ENCODE data around the gene PDE4A.
"Not testable (repeated sequence)": the region's sequence is repeated elsewhere in the genome, so short reads cannot be mapped to it uniquely, and the experiment has no call there.

The PDE4A gene

DNA sequence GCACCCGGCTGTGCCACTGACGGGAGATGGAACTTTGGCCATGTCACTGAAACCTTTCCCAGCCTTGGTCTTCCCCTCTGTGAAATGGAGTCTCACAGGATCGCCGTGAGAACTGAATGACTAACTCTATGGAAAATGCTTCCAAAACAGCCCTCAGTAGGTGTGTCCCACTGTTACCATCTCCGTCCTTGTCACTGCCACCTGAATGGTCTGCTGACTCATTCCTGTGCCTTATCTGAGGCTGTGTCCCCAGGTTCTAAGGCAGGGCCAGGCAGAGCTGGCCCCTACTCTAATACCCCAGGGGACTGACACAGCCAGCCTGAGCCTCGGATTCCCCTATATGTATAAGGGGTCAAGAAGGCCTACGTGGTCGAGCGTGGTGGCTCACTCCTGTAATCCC lies 21.5 kb upstream of the PDE4A start:
- Histone ChIP-seq H3K36me3 (ENCODE audit: insufficient read depth, low read length) (peaks cover 35% of the 10 kb centered on the region), H3K9me2 (ENCODE audit: low read depth, low read length) (no peaks in the 10 kb centered on the region), H3K9ac (ENCODE audit: low read length) (peak overlapping the region; percentile 14; the same call in 1 of the 2 replicates), H3K27me3 (ENCODE audit: insufficient read depth, low read length) (no peaks in the 10 kb centered on the region), H3K9me3 (ENCODE audit: low read length) (no peaks in the 10 kb centered on the region), H4K20me1 (ENCODE audit: insufficient read depth, low read length) (no peaks in the 10 kb centered on the region), H3K4me1 (ENCODE audit: insufficient read depth, low read length, severe bottlenecking) (peaks cover 47% of the 10 kb centered on the region), H3K4me3 (ENCODE audit: low read depth, low read length, poor library complexity, severe bottlenecking) (no peak overlapping the region), H3K27ac (ENCODE audit: low read depth, low read length, poor library complexity, severe bottlenecking) (peak overlapping the region; percentile 69), H2AFZ (ENCODE audit: low read length) (no peak overlapping the region), H3F3A (ENCODE audit: insufficient read depth, low read length) (no peaks in the 10 kb centered on the region), H3K79me2 (ENCODE audit: insufficient read depth, low read length) (peaks cover 15% of the 10 kb centered on the region), H3K4me2 (ENCODE audit: low read length) (peak overlapping the region; percentile 18; the same call in 1 of the 2 replicates)
- TF ChIP-seq EZH2 (IDR thresholded peaks at IDR 0.05; ENCODE audit: borderline replicate concordance, low read length), result no peak
- TF ChIP-seq, protein P1, sequence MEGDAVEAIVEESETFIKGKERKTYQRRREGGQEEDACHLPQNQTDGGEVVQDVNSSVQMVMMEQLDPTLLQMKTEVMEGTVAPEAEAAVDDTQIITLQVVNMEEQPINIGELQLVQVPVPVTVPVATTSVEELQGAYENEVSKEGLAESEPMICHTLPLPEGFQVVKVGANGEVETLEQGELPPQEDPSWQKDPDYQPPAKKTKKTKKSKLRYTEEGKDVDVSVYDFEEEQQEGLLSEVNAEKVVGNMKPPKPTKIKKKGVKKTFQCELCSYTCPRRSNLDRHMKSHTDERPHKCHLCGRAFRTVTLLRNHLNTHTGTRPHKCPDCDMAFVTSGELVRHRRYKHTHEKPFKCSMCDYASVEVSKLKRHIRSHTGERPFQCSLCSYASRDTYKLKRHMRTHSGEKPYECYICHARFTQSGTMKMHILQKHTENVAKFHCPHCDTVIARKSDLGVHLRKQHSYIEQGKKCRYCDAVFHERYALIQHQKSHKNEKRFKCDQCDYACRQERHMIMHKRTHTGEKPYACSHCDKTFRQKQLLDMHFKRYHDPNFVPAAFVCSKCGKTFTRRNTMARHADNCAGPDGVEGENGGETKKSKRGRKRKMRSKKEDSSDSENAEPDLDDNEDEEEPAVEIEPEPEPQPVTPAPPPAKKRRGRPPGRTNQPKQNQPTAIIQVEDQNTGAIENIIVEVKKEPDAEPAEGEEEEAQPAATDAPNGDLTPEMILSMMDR (IDR thresholded peaks at IDR 0.05; ENCODE audit: low read length), result no peak

DNA sequence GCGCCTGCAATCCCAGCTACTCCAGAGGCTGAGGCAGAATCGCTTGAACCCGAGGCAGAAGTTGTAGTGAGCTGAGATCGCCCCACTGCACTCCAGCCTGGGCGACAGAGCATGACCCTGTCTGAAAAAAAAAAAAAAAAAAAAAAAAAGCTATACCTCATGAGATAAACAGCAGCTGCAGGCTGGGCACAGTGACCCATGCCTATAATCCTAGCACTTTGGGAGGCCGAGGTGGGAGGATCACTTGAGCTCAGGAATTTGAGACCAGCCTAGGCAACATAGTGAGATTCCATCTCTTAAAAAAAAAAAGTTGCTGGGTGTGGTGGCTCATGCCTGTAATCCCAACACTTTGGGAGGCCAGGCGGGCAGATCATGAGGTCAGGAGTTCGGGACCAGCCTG lies 21.0 kb upstream of the PDE4A start:
- H3K4me3 ChIP-seq (ENCODE audit: low read depth, low read length, poor library complexity, severe bottlenecking); H3K27me3 ChIP-seq (ENCODE audit: insufficient read depth, low read length); H3K9me3 ChIP-seq (ENCODE audit: low read length); H3K9me2 ChIP-seq (ENCODE audit: low read depth, low read length); H4K20me1 ChIP-seq (ENCODE audit: insufficient read depth, low read length); H3F3A ChIP-seq (ENCODE audit: insufficient read depth, low read length); H2AFZ ChIP-seq (ENCODE audit: low read length): not testable (repeated sequence)
- Histone ChIP-seq H3K27ac (ENCODE audit: low read depth, low read length, poor library complexity, severe bottlenecking) (peak overlapping the region; percentile 69), H3K79me2 (ENCODE audit: insufficient read depth, low read length) (peaks cover 15% of the 10 kb centered on the region), H3K4me1 (ENCODE audit: insufficient read depth, low read length, severe bottlenecking) (peaks cover 52% of the 10 kb centered on the region), H3K36me3 (ENCODE audit: insufficient read depth, low read length) (peaks cover 35% of the 10 kb centered on the region), H3K4me2 (ENCODE audit: low read length) (peak overlapping the region; percentile 18; the same call in 1 of the 2 replicates), H3K9ac (ENCODE audit: low read length) (peak overlapping the region; percentile 14; the same call in 1 of the 2 replicates)

DNA sequence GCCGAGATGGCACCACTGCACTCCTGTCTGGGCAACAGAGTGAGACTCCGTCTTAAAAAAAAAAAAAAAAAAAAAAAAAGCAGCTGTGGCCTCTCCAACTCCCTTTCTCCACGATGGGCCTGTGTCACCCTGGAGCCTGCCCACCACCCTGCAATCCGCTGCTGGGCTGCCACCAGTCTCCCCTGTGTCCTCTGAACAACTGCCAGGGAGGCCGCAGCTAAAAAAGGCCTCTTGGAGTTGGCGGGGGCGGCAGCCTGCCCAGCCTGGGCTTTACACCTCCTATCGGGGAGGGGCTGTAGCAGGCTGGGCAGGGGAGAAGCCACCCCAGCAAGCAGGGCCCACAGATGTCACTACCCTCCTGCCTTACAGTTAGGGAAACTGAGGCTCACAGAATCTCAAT lies 20.5 kb upstream of the PDE4A start:
- H3K4me3 ChIP-seq (ENCODE audit: low read depth, low read length, poor library complexity, severe bottlenecking), result no peak overlapping the region
- H3K79me2 ChIP-seq (ENCODE audit: insufficient read depth, low read length), result peaks cover 15% of the 10 kb centered on the region
- H3K9ac ChIP-seq (ENCODE audit: low read length), result no peak overlapping the region
- no peak overlapping the region for H2AFZ ChIP-seq (ENCODE audit: low read length)
- no peaks in the 10 kb centered on the region for H4K20me1 ChIP-seq (ENCODE audit: insufficient read depth, low read length)
- no peak for TF ChIP-seq EZH2 (IDR thresholded peaks at IDR 0.05; ENCODE audit: borderline replicate concordance, low read length)
- TF ChIP-seq, protein P1 (IDR thresholded peaks at IDR 0.05; ENCODE audit: low read length), result no peak
- H3K4me2 ChIP-seq (ENCODE audit: low read length), result 0 out of 2 replicates have a peak overlapping the region, but pooled peaks have one; percentile 91
- peak overlapping the region; percentile 66 for H3K27ac ChIP-seq (ENCODE audit: low read depth, low read length, poor library complexity, severe bottlenecking)
- H3F3A ChIP-seq (ENCODE audit: insufficient read depth, low read length), result no peaks in the 10 kb centered on the region
- H3K4me1 ChIP-seq (ENCODE audit: insufficient read depth, low read length, severe bottlenecking), result peaks cover 57% of the 10 kb centered on the region
- H3K9me3 ChIP-seq (ENCODE audit: low read length), result no peaks in the 10 kb centered on the region
- peaks cover 31% of the 10 kb centered on the region for H3K36me3 ChIP-seq (ENCODE audit: insufficient read depth, low read length)
- H3K9me2 ChIP-seq (ENCODE audit: low read depth, low read length), result no peaks in the 10 kb centered on the region
- no peaks in the 10 kb centered on the region for H3K27me3 ChIP-seq (ENCODE audit: insufficient read depth, low read length)

DNA sequence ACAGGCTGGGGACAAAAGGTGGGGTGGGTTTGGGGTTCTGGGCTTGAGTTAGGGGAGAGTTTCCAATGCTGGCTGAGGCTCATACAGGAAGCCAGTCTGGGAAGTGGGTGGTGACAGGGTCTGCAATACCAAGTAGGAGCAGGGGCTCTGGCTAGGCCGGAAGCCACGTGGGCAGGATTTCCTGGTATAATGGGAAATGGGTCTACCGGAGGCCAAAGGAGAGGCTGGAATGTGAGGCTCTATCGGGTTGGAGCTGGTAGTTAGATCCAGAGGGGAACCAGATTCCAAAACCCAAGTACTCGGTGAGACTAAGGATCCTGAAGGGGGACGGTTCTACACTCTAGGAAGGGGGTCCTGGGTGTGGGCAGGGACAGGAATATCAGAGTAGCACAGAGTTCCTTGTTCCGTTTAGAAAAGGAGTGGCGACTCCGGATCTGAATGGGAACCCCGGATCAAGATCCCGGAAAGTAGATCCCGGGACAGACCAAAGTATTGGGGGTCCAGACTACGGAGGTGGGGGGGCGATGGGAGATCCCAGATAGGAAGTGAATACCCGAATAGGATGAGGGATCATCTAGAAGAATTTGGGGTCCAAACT lies 17.8 kb upstream of the PDE4A start:
- no peak for TF ChIP-seq EZH2 (IDR thresholded peaks at IDR 0.05; ENCODE audit: borderline replicate concordance, low read length)
- TF ChIP-seq, protein P1 (IDR thresholded peaks at IDR 0.05; ENCODE audit: low read length), result no peak
- peaks cover 18% of the 10 kb centered on the region; the same call in 1 of the 2 replicates for H3K36me3 ChIP-seq (ENCODE audit: insufficient read depth, low read length)
- no peaks in the 10 kb centered on the region for H3K9me3 ChIP-seq (ENCODE audit: low read length)
- H3K9me2 ChIP-seq (ENCODE audit: low read depth, low read length), result no peaks in the 10 kb centered on the region
- peak overlapping the region; percentile 91 for H3K4me2 ChIP-seq (ENCODE audit: low read length)
- no peaks in the 10 kb centered on the region for H3F3A ChIP-seq (ENCODE audit: insufficient read depth, low read length)
- H3K4me1 ChIP-seq (ENCODE audit: insufficient read depth, low read length, severe bottlenecking), result peaks cover 57% of the 10 kb centered on the region
- peak overlapping the region; percentile 41 for H3K27ac ChIP-seq (ENCODE audit: low read depth, low read length, poor library complexity, severe bottlenecking)
- H3K9ac ChIP-seq (ENCODE audit: low read length), result peak overlapping the region; percentile 99
- peaks cover 15% of the 10 kb centered on the region for H3K79me2 ChIP-seq (ENCODE audit: insufficient read depth, low read length)
- H3K27me3 ChIP-seq (ENCODE audit: insufficient read depth, low read length), result no peaks in the 10 kb centered on the region
- H3K4me3 ChIP-seq (ENCODE audit: low read depth, low read length, poor library complexity, severe bottlenecking), result peak overlapping the region; percentile 100
- H2AFZ ChIP-seq (ENCODE audit: low read length), result no peak overlapping the region
- no peaks in the 10 kb centered on the region for H4K20me1 ChIP-seq (ENCODE audit: insufficient read depth, low read length)
